Neural progenitor cell (in vitro differentiated cells): ENCODE measurements around the gene KLHL30. TPM values are rescaled to one million over a fixed set of nuclear protein-coding genes. Genes with fewer than 3 reads are reported as not detected.

Source experiments
- DNase-seq: peaks from one replicate; pipeline ENCODE4 v3.0.0-alpha.2; 2016; ENCODE audit warnings: low spot score
- H2AFZ ChIP-seq: fragments of 200-600 bp; sonication (generic); replicated peaks from 2 replicates; pipeline ENCODE4 v1.6.1; 2016; ENCODE audit warnings: antibody characterized with exemption
- H3F3A ChIP-seq: fragments of 200-600 bp; sonication (generic); 2 replicates; pipeline ENCODE4 v1.6.1; 2016; ENCODE audit warnings: antibody characterized with exemption, low read depth
- H3K27ac ChIP-seq: fragments of 200-600 bp; sonication (generic); 2 replicates; pipeline ENCODE4 v1.5.1; 2016; ENCODE audit warnings: mild to moderate bottlenecking
- H3K27me3 ChIP-seq: fragments of 200-600 bp; sonication (generic); 2 replicates; pipeline ENCODE4 v1.6.1; 2016; ENCODE audit warnings: mild to moderate bottlenecking, moderate library complexity
- H3K36me3 ChIP-seq: fragments of 200-600 bp; sonication (generic); 2 replicates; pipeline ENCODE4 v1.5.1; 2016
- H3K4me1 ChIP-seq: fragments of 200-600 bp; sonication (generic); 2 replicates; pipeline ENCODE4 v1.6.1; 2016; ENCODE audit warnings: mixed run types
- H3K4me2 ChIP-seq: fragments of 200-600 bp; sonication (generic); 2 replicates; pipeline ENCODE4 v1.6.1; 2016
- H3K4me3 ChIP-seq: fragments of 200-600 bp; sonication (generic); 2 replicates; pipeline ENCODE4 v1.5.1; 2016
- H3K79me2 ChIP-seq: fragments of 200-600 bp; sonication (generic); 2 replicates; pipeline ENCODE4 v1.6.1; 2016; ENCODE audit warnings: low read depth
- H3K9ac ChIP-seq: fragments of 200-600 bp; sonication (generic); 2 replicates; pipeline ENCODE4 v1.6.1; 2016
- H3K9me3 ChIP-seq: fragments of 200-600 bp; sonication (generic); 2 replicates; pipeline ENCODE4 v1.5.1; 2016; ENCODE audit warnings: low read depth
- H4K20me1 ChIP-seq: fragments of 200-600 bp; sonication (generic); 2 replicates; pipeline ENCODE4 v1.6.1; 2016; ENCODE audit warnings: low read depth
- H3K27ac Mint-ChIP-seq: 3 replicates; pipeline ENCODE4 v1.8.0; 2021; ENCODE audit warnings: mixed read lengths
- H3K27me3 Mint-ChIP-seq: 2 replicates; pipeline ENCODE4 v1.8.0; 2022; ENCODE audit warnings: low read depth, mild to moderate bottlenecking, inconsistent platforms, moderate library complexity, mixed read lengths; ENCODE audit not compliant: insufficient read depth
- H3K36me3 Mint-ChIP-seq: 3 replicates; pipeline ENCODE4 v1.8.0; 2021; ENCODE audit warnings: mixed read lengths
- H3K4me1 Mint-ChIP-seq: 3 replicates; pipeline ENCODE4 v1.8.0; 2021; ENCODE audit warnings: mixed read lengths
- H3K4me3 Mint-ChIP-seq: 3 replicates; pipeline ENCODE4 v1.8.0; 2021; ENCODE audit warnings: mild to moderate bottlenecking, moderate library complexity, mixed read lengths
- H3K9me3 Mint-ChIP-seq: 3 replicates; pipeline ENCODE4 v1.8.0; 2020; ENCODE audit warnings: mixed read lengths
- EZH2 ChIP-seq: fragments of 200-600 bp; sonication (generic); IDR thresholded peaks from 2 replicates; pipeline ENCODE4 v1.6.1; 2017; ENCODE audit warnings: antibody characterized with exemption, mild to moderate bottlenecking, moderate library complexity
- EZH2phosphoT487 ChIP-seq: fragments of 200-600 bp; sonication (generic); IDR thresholded peaks from 2 replicates; pipeline ENCODE4 v1.6.1; 2017; ENCODE audit warnings: antibody characterized with exemption
- total RNA-seq: library from RNA; depleted of rRNA; stranded (reverse); fragments of >200 nt; gene quantifications from 2 replicates; pipeline ENCODE4 v1.2.3, GENCODE V29; 2015; ENCODE audit warnings: low replicate concordance
- TF ChIP-seq, protein P1 (sequence below): fragments of 200-600 bp; sonication (generic); IDR thresholded peaks from 2 replicates; pipeline ENCODE4 v1.5.1; 2017; ENCODE audit warnings: antibody characterized with exemption, mild to moderate bottlenecking

Gene KLHL30
- total RNA-seq, 1 donor from 2014 or later = not detected

GRCh38 chr2:238168196-238169047, 30.0 kb downstream of the KLHL30 start:
- peaks cover 28% of the 10 kb centered on the region for H3K27me3 ChIP-seq
- Mint-ChIP-seq H3K9me3 (peaks cover 3% of the 10 kb centered on the region), H3K4me1 (peaks cover 3% of the 10 kb centered on the region), H3K27ac (no peak overlapping the region), H3K4me3 (no peak overlapping the region), H3K36me3 (peaks cover 22% of the 10 kb centered on the region), H3K27me3 (peaks cover 13% of the 10 kb centered on the region)
- H3K79me2 ChIP-seq = no peaks in the 10 kb centered on the region
- H2AFZ ChIP-seq = no peak overlapping the region
- no peaks in the 10 kb centered on the region for H3K9me3 ChIP-seq
- H3K36me3 ChIP-seq = no peaks in the 10 kb centered on the region
- no peak overlapping the region for H3K27ac ChIP-seq
- TF ChIP-seq EZH2phosphoT487 = no peak
- TF ChIP-seq EZH2 = no peak
- TF ChIP-seq, protein P1, sequence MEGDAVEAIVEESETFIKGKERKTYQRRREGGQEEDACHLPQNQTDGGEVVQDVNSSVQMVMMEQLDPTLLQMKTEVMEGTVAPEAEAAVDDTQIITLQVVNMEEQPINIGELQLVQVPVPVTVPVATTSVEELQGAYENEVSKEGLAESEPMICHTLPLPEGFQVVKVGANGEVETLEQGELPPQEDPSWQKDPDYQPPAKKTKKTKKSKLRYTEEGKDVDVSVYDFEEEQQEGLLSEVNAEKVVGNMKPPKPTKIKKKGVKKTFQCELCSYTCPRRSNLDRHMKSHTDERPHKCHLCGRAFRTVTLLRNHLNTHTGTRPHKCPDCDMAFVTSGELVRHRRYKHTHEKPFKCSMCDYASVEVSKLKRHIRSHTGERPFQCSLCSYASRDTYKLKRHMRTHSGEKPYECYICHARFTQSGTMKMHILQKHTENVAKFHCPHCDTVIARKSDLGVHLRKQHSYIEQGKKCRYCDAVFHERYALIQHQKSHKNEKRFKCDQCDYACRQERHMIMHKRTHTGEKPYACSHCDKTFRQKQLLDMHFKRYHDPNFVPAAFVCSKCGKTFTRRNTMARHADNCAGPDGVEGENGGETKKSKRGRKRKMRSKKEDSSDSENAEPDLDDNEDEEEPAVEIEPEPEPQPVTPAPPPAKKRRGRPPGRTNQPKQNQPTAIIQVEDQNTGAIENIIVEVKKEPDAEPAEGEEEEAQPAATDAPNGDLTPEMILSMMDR = no peak
- H3K4me3 ChIP-seq = no peak overlapping the region
- no peaks in the 10 kb centered on the region for H3K4me1 ChIP-seq
- H4K20me1 ChIP-seq = peaks cover 6% of the 10 kb centered on the region
- no peaks in the 10 kb centered on the region for H3F3A ChIP-seq
- H3K4me2 ChIP-seq = no peak overlapping the region
- DNase-seq = no peak
- no peak overlapping the region for H3K9ac ChIP-seq

GRCh38 chr2:238169048-238169707, 30.7 kb downstream of the KLHL30 start:
- Mint-ChIP-seq H3K9me3 (peaks cover 3% of the 10 kb centered on the region), H3K27me3 (peaks cover 13% of the 10 kb centered on the region), H3K36me3 (peaks cover 24% of the 10 kb centered on the region), H3K4me3 (no peak overlapping the region), H3K4me1 (peaks cover 3% of the 10 kb centered on the region), H3K27ac (no peak overlapping the region)
- DNase-seq = no peak
- no peak overlapping the region for H3K4me3 ChIP-seq
- H2AFZ ChIP-seq = no peak overlapping the region
- no peak overlapping the region for H3K4me2 ChIP-seq
- H3K9me3 ChIP-seq = no peaks in the 10 kb centered on the region
- no peaks in the 10 kb centered on the region for H3K79me2 ChIP-seq
- no peaks in the 10 kb centered on the region for H3K36me3 ChIP-seq
- H3K27me3 ChIP-seq = peaks cover 20% of the 10 kb centered on the region
- H3F3A ChIP-seq = no peaks in the 10 kb centered on the region
- no peak overlapping the region for H3K9ac ChIP-seq
- no peak overlapping the region for H3K27ac ChIP-seq
- peaks cover 6% of the 10 kb centered on the region for H4K20me1 ChIP-seq
- TF ChIP-seq, protein P1 = no peak
- TF ChIP-seq EZH2 = no peak
- TF ChIP-seq EZH2phosphoT487 = no peak
- no peaks in the 10 kb centered on the region for H3K4me1 ChIP-seq

- no peaks in the 10 kb centered on the region for H3K4me1 ChIP-seq
- no peak overlapping the region for H2AFZ ChIP-seq
- no peaks in the 10 kb centered on the region for H3K79me2 ChIP-seq
- peaks cover 2% of the 10 kb centered on the region for H3K4me1 Mint-ChIP-seq
- H3K4me3 ChIP-seq = no peak overlapping the region
- H3K4me3 Mint-ChIP-seq = no peak overlapping the region
- no peak for TF ChIP-seq EZH2
- TF ChIP-seq, protein P1 = no peak
- no peak for TF ChIP-seq EZH2phosphoT487
- DNase-seq = no peak
- H3K4me2 ChIP-seq = no peak overlapping the region
- no peak overlapping the region for H3K9ac ChIP-seq
- H4K20me1 ChIP-seq = peaks cover 6% of the 10 kb centered on the region
- no peaks in the 10 kb centered on the region for H3F3A ChIP-seq
- H3K27me3 Mint-ChIP-seq = peaks cover 7% of the 10 kb centered on the region
- peaks cover 24% of the 10 kb centered on the region for H3K36me3 Mint-ChIP-seq
- peaks cover 14% of the 10 kb centered on the region for H3K27me3 ChIP-seq
- H3K36me3 ChIP-seq = no peaks in the 10 kb centered on the region
- H3K9me3 ChIP-seq = no peaks in the 10 kb centered on the region
- H3K27ac Mint-ChIP-seq = no peak overlapping the region
- peaks cover 2% of the 10 kb centered on the region for H3K9me3 Mint-ChIP-seq
- no peak overlapping the region for H3K27ac ChIP-seq
These were observed 31.3 kb downstream of the KLHL30 start for GRCh38 chr2:238169708-238170251.
